OCI-LY1 (cell line): ENCODE data around the gene GADD45G.

Experiments
- H2AFZ ChIP-seq: fragments of 200-600 bp; sonication (generic), shearing (Covaris generic); 2 replicates; pipeline ENCODE4 v1.6.0; 2014; ENCODE audit warnings: antibody characterized with exemption, mild to moderate bottlenecking, low read length
- H3F3A ChIP-seq: fragments of 200-600 bp; sonication (generic), shearing (Covaris generic); 2 replicates; pipeline ENCODE4 v1.6.0; 2014; ENCODE audit warnings: mild to moderate bottlenecking, antibody characterized with exemption, low read length, moderate library complexity; ENCODE audit not compliant: insufficient read depth
- H3K27ac ChIP-seq: fragments of 200-600 bp; sonication (generic); 2 replicates; pipeline ENCODE4 v1.5.1; 2014; ENCODE audit warnings: low read length, mixed run types, mild to moderate bottlenecking, low read depth; ENCODE audit not compliant: poor library complexity, severe bottlenecking
- H3K27me3 ChIP-seq: fragments of 200-600 bp; sonication (generic); 2 replicates; pipeline ENCODE4 v1.6.0; 2014; ENCODE audit warnings: antibody characterized with exemption, mild to moderate bottlenecking, low read length, moderate library complexity; ENCODE audit not compliant: insufficient read depth
- H3K36me3 ChIP-seq: fragments of 200-600 bp; sonication (generic); 2 replicates; pipeline ENCODE4 v1.6.1; 2014; ENCODE audit warnings: mild to moderate bottlenecking, antibody characterized with exemption, low read length, moderate library complexity, mixed read lengths; ENCODE audit not compliant: insufficient read depth
- H3K4me1 ChIP-seq: fragments of 200-600 bp; sonication (generic); 2 replicates; pipeline ENCODE4 v1.5.1; 2014; ENCODE audit warnings: mild to moderate bottlenecking, low read length, moderate library complexity; ENCODE audit not compliant: insufficient read depth, severe bottlenecking
- H3K4me2 ChIP-seq: fragments of 200-600 bp; sonication (generic), shearing (Covaris generic); 2 replicates; pipeline ENCODE4 v1.6.1; 2014; ENCODE audit warnings: low read length
- H3K4me3 ChIP-seq: fragments of 200-600 bp; sonication (generic); 2 replicates; pipeline ENCODE4 v1.5.1; 2014; ENCODE audit warnings: low read length, low read depth, mild to moderate bottlenecking, mixed read lengths; ENCODE audit not compliant: poor library complexity, severe bottlenecking
- H3K79me2 ChIP-seq: fragments of 200-600 bp; shearing (Covaris generic); 2 replicates; pipeline ENCODE4 v1.6.1; 2016; ENCODE audit warnings: mixed run types, low read length, mixed read lengths; ENCODE audit not compliant: insufficient read depth
- H3K9ac ChIP-seq: fragments of 200-600 bp; sonication (generic), shearing (Covaris generic); 2 replicates; pipeline ENCODE4 v1.6.1; 2014; ENCODE audit warnings: mild to moderate bottlenecking, low read length, mixed read lengths
- H3K9me2 ChIP-seq: fragments of 200-600 bp; sonication (generic), shearing (Covaris generic); 2 replicates; pipeline ENCODE4 v1.6.1; 2014; ENCODE audit warnings: low read depth, mild to moderate bottlenecking, low read length, mixed read lengths
- H3K9me3 ChIP-seq: fragments of 200-600 bp; shearing (Covaris generic); 2 replicates; pipeline ENCODE4 v1.6.1; 2014; ENCODE audit warnings: low read length, mixed read lengths
- H4K20me1 ChIP-seq: fragments of 200-600 bp; sonication (generic), shearing (Covaris generic); 2 replicates; pipeline ENCODE4 v1.6.0; 2016; ENCODE audit warnings: mild to moderate bottlenecking, low read length; ENCODE audit not compliant: insufficient read depth
- EZH2 ChIP-seq: fragments of 200-600 bp; sonication (generic), shearing (Covaris generic); IDR thresholded peaks from 2 replicates; pipeline ENCODE4 v1.8.0; 2017; ENCODE audit warnings: borderline replicate concordance, mixed run types, mild to moderate bottlenecking, antibody characterized with exemption, low read length, moderate library complexity, mixed read lengths
- TF ChIP-seq, protein P1 (sequence below): fragments of 200-600 bp; sonication (generic), shearing (Covaris generic); IDR thresholded peaks from 2 replicates; pipeline ENCODE4 v1.5.1; 2017; ENCODE audit warnings: mild to moderate bottlenecking, antibody characterized with exemption, low read length, moderate library complexity, mixed read lengths

GADD45G gene

DNA sequence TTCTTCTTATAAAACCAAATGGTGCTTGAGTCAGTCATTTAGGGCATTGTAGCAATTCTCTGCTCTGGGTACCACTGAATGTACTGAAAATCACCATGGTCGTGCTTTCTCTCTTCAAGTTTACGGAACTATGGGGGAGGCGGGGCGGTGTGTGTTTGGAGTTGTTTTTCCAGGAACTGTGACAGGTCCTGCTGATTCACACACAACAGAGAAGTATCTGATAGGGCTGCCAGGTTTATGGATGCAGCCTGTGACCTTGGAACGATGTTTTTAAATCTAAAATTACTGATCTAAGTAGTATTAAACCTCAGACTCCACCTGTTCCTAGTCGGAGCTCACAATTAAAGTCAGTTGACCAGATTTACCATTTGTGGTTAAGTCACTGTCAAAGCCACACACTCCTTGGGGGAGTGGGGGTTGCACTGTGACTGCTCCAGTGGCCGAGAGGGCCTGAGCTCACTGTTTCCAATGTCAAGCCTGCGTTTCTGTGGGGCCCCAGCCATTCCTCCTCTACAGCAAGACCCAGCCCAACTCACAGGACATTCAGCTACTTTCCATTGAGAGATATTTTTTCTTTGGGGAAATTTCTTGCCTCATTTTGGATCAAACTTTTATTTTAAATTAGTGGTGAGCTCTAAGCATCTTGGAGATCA lies 44.4 kb downstream of the GADD45G start:
- Histone ChIP-seq H4K20me1 (no peaks in the 10 kb centered on the region), H3K9ac (no peak overlapping the region), H3K4me3 (no peak overlapping the region), H3K36me3 (no peaks in the 10 kb centered on the region), H3K4me1 (no peaks in the 10 kb centered on the region), H2AFZ (no peak overlapping the region), H3K79me2 (no peaks in the 10 kb centered on the region), H3K9me3 (no peaks in the 10 kb centered on the region), H3K27me3 (no peaks in the 10 kb centered on the region), H3K9me2 (no peaks in the 10 kb centered on the region), H3K4me2 (no peak overlapping the region), H3K27ac (no peak overlapping the region), H3F3A (no peaks in the 10 kb centered on the region)
- TF ChIP-seq, protein P1, sequence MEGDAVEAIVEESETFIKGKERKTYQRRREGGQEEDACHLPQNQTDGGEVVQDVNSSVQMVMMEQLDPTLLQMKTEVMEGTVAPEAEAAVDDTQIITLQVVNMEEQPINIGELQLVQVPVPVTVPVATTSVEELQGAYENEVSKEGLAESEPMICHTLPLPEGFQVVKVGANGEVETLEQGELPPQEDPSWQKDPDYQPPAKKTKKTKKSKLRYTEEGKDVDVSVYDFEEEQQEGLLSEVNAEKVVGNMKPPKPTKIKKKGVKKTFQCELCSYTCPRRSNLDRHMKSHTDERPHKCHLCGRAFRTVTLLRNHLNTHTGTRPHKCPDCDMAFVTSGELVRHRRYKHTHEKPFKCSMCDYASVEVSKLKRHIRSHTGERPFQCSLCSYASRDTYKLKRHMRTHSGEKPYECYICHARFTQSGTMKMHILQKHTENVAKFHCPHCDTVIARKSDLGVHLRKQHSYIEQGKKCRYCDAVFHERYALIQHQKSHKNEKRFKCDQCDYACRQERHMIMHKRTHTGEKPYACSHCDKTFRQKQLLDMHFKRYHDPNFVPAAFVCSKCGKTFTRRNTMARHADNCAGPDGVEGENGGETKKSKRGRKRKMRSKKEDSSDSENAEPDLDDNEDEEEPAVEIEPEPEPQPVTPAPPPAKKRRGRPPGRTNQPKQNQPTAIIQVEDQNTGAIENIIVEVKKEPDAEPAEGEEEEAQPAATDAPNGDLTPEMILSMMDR = no peak
- TF ChIP-seq EZH2 = no peak

DNA sequence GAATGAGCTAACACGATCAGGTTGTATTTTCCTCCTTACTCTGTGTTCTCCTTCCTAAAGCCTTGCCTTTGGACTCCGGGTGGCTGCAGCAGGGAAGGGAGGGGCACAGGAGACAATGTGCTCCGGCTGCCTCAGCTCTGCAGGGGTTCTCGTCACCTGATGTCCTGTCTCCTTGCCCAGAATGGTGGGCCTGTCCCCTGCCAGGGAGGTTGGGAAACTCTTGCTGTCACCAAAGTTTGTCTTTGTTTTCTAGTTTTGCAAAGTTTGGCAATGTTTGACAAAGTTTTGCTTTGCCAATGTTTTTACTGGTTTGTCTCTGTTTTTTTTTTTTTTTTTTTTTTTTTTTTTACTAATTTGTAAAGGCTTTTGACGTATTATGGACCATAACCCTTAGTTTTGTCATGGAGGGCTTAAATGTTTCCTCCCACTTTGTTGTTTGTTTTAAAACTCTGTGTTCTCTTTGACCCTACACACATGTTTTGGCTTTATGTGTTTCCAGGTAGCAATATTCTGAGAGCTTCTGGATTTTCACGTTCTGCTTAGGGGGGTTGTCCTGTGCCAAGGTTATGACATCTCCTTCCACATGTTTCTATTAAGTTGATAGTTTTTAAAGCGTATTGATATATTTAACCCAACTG lies 49.3 kb downstream of the GADD45G start:
- Histone ChIP-seq H3K9me2 (no peaks in the 10 kb centered on the region), H3K27ac (no peak overlapping the region), H3K4me2 (no peak overlapping the region), H2AFZ (no peak overlapping the region), H3F3A (no peaks in the 10 kb centered on the region), H3K9ac (no peak overlapping the region), H3K4me1 (no peaks in the 10 kb centered on the region), H3K9me3 (no peaks in the 10 kb centered on the region), H3K4me3 (no peak overlapping the region), H4K20me1 (no peaks in the 10 kb centered on the region), H3K36me3 (no peaks in the 10 kb centered on the region), H3K79me2 (no peaks in the 10 kb centered on the region), H3K27me3 (no peaks in the 10 kb centered on the region)
- TF ChIP-seq EZH2 = no peak
- TF ChIP-seq, protein P1 = no peak

DNA sequence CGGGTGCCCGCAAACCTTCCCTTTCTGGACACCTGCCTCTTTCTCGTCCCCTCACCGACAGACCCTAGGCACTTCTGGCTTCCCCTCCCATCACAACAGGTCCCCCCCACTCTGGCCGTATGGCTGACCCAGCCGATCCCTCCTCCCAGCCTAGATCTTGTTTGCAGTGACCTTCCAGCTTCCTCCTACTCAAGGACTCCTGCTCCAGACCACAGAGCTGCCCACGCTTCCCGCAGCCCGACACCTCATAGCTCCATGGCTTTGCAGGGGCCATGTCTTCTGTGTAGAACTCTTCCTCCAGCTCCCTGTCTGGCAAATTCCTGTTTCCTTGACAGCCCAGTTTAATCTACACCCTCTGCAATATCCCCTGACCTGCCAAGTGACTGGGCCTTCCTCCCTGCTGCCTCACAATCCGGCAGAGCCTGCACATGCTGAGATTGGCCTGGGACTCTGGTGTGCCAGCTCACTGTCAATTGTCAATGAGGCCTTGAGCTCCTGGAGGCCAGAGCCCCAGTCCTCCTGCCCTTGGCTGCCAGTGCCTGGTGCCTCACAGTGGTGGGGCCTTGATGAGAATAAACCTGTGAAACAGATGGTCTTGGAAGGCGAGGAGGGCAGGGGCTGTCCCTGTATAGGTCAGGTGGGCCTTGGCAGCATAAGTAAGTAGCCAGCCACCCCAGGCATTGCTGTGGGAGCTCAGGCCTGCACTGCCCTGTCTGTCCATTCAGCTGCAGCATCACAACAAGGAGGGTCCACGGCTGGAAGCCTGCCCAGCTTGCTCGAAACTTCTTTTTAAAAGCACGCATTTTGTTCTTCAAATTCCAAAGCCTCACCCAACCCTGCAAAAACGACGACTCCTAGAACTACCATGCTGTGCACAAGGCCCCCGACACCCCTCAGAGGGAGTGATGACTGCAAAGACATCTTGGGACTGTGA lies 50.5 kb downstream of the GADD45G start:
- no peaks in the 10 kb centered on the region for H4K20me1 ChIP-seq
- H3K27ac ChIP-seq = no peak overlapping the region
- no peak for TF ChIP-seq EZH2
- TF ChIP-seq, protein P1 = no peak
- no peak overlapping the region for H3K4me2 ChIP-seq
- no peak overlapping the region for H2AFZ ChIP-seq
- no peaks in the 10 kb centered on the region; the same call in 1 of the 2 replicates for H3K27me3 ChIP-seq
- H3K9ac ChIP-seq = no peak overlapping the region
- H3K4me1 ChIP-seq = no peaks in the 10 kb centered on the region
- no peaks in the 10 kb centered on the region for H3K79me2 ChIP-seq
- H3K36me3 ChIP-seq = no peaks in the 10 kb centered on the region
- H3K4me3 ChIP-seq = no peak overlapping the region
- no peaks in the 10 kb centered on the region for H3K9me3 ChIP-seq
- H3F3A ChIP-seq = no peaks in the 10 kb centered on the region
- H3K9me2 ChIP-seq = no peaks in the 10 kb centered on the region
